H1 (cell line): Measurements from ENCODE around the gene GALNT9. TPM values are rescaled to one million over a fixed set of nuclear protein-coding genes. Genes with fewer than 3 reads are reported as not detected.

Experiments used
- CTCF ChIA-PET: fragments of 300-600 bp; sonication (Branson Sonifier 250); formaldehyde crosslinking; loops from one replicate; lab custom pipeline; 2021; ENCODE audit not compliant: partially characterized antibody; lab: Charles Lee
- POLR2A ChIA-PET: fragments of 300-600 bp; sonication (Branson Sonifier 250); formaldehyde crosslinking; loops from one replicate; lab custom pipeline; 2021; ENCODE audit warnings: inconsistent platforms; ENCODE audit not compliant: partially characterized antibody; lab: Charles Lee
- DNase-seq, 2 experiments: peaks; one replicate each; pipeline versions ENCODE4 v3.0.0 to v3.0.0-alpha.2; 2010 to 2022; ENCODE audit warnings: low spot score in 2 of 2, low read depth in 1 of 2, mixed read lengths in 1 of 2
- FAIRE-seq: peaks from 2 replicates; lab custom pipeline; 2011; peaks lifted over from hg19 to GRCh38; lab: Jason Lieb, UNC
- H2AFZ ChIP-seq: 2 replicates; pipeline ENCODE4 v1.8.1; 2012; ENCODE audit warnings: low read length, inconsistent platforms
- H2AK5ac ChIP-seq: 2 replicates; pipeline ENCODE4 v1.6.1; 2013; ENCODE audit warnings: low read depth, low read length
- H2BK120ac ChIP-seq: replicated peaks from 2 replicates; pipeline ENCODE3; 2013; ENCODE audit warnings: low read depth, low read length, inconsistent platforms
- H2BK12ac ChIP-seq: 2 replicates; pipeline ENCODE4 v1.6.1; 2013; ENCODE audit warnings: low read depth, low read length
- H2BK15ac ChIP-seq: 2 replicates; pipeline ENCODE4 v1.6.1; 2013; ENCODE audit warnings: low read length
- H2BK20ac ChIP-seq: 2 replicates; pipeline ENCODE4 v1.6.1; 2013; ENCODE audit warnings: low read length
- H2BK5ac ChIP-seq: 2 replicates; pipeline ENCODE4 v1.6.1; 2013; ENCODE audit warnings: low read depth, low read length
- H3K14ac ChIP-seq: 2 replicates; pipeline ENCODE4 v1.6.1; 2013; ENCODE audit warnings: inconsistent platforms; ENCODE audit not compliant: insufficient read length
- H3K18ac ChIP-seq: 2 replicates; pipeline ENCODE4 v1.6.1; 2013; ENCODE audit warnings: low read length; ENCODE audit errors: extremely low read depth
- H3K23ac ChIP-seq: 2 replicates; pipeline ENCODE4 v1.6.1; 2013; ENCODE audit warnings: inconsistent platforms; ENCODE audit not compliant: insufficient read length
- H3K23me2 ChIP-seq: 2 replicates; pipeline ENCODE4 v1.6.1; 2013; ENCODE audit warnings: low read depth, low read length
- H3K27ac ChIP-seq: 2 replicates; pipeline ENCODE4 v1.6.1; 2011; ENCODE audit warnings: low read depth, low read length, inconsistent platforms
- H3K27me3 ChIP-seq, 4 experiments: replicated peaks in 1 of 4; 1 replicate in 1 of 4; 2 replicates in 3 of 4; pipeline versions ENCODE4 v1.6.1 to v1.8.1; 2011 to 2013; ENCODE audit warnings: low read length in 3 of 4, mild to moderate bottlenecking in 3 of 4, inconsistent platforms in 2 of 4, mixed read lengths in 2 of 4, moderate library complexity in 1 of 4; ENCODE audit not compliant: control insufficient read depth in 3 of 4, insufficient read depth in 3 of 4; ENCODE audit errors: extremely low read depth in 1 of 4
- H3K36me3 ChIP-seq, 4 experiments: 2 replicates each; pipeline versions ENCODE4 v1.6.1 to v1.8.1; 2011 to 2013; ENCODE audit warnings: mild to moderate bottlenecking in 4 of 4, low read length in 3 of 4, moderate library complexity in 2 of 4, control low read depth in 1 of 4, inconsistent platforms in 1 of 4; ENCODE audit not compliant: insufficient read depth in 4 of 4, control insufficient read depth in 2 of 4
- H3K4ac ChIP-seq: replicated peaks from 2 replicates; pipeline ENCODE3; 2013; ENCODE audit warnings: low read length, low read depth, mixed read lengths, inconsistent platforms; ENCODE audit not compliant: insufficient read length
- H3K4me1 ChIP-seq, 4 experiments: replicated peaks in 1 of 4; 1 replicate in 1 of 4; 2 replicates in 3 of 4; pipeline versions ENCODE4 v1.6.1 to v1.8.1; 2011 to 2013; ENCODE audit warnings: low read length in 3 of 4, inconsistent platforms in 2 of 4, mixed read lengths in 1 of 4; ENCODE audit not compliant: insufficient read depth in 4 of 4, control insufficient read depth in 3 of 4
- H3K4me2 ChIP-seq, 2 experiments: 2 replicates each; pipeline versions ENCODE4 v1.6.1 to v1.8.1; 2011 to 2013; ENCODE audit warnings: low read depth in 2 of 2, low read length in 2 of 2, control low read depth in 1 of 2, inconsistent platforms in 1 of 2, mild to moderate bottlenecking in 1 of 2; ENCODE audit not compliant: insufficient read depth in 1 of 2
- H3K4me3 ChIP-seq, 4 experiments: fragments of 200-600, 300-600 bp in 1 of 4; sonication (generic), shearing (Covaris generic), sonication (Bioruptor Twin) in 1 of 4; 2 replicates each; pipeline versions ENCODE4 v1.5.1 to v1.8.1; 2011 to 2016; ENCODE audit warnings: low read length in 4 of 4, low read depth in 3 of 4, control low read depth in 2 of 4, inconsistent platforms in 2 of 4, mild to moderate bottlenecking in 2 of 4, mixed read lengths in 1 of 4, moderate library complexity in 1 of 4; ENCODE audit not compliant: insufficient read depth in 2 of 4; ENCODE audit errors: extremely low read depth in 1 of 4
- H3K56ac ChIP-seq: replicated peaks from 2 replicates; pipeline ENCODE3; 2013; ENCODE audit warnings: low read depth, mild to moderate bottlenecking, mixed read lengths, low read length, inconsistent platforms; ENCODE audit not compliant: insufficient read length
- H3K79me1 ChIP-seq: 2 replicates; pipeline ENCODE4 v1.6.1; 2013; ENCODE audit warnings: low read depth, low read length, control low read depth
- H3K79me2 ChIP-seq, 2 experiments: 2 replicates each; pipeline versions ENCODE4 v1.6.1 to v1.8.1; 2012 to 2013; ENCODE audit warnings: low read length in 2 of 2, mild to moderate bottlenecking in 2 of 2, inconsistent platforms in 1 of 2; ENCODE audit not compliant: insufficient read depth in 2 of 2, control insufficient read depth in 1 of 2
- H3K9ac ChIP-seq, 4 experiments: replicated peaks in 1 of 4; 1 replicate in 1 of 4; 2 replicates in 3 of 4; pipeline versions ENCODE4 v1.6.1 to v1.8.1; 2011 to 2013; ENCODE audit warnings: low read depth in 3 of 4, low read length in 3 of 4, control low read depth in 2 of 4, mild to moderate bottlenecking in 2 of 4, moderate library complexity in 2 of 4, inconsistent platforms in 1 of 4; ENCODE audit errors: extremely low read depth in 1 of 4
- H3K9me3 ChIP-seq, 2 experiments: 2 replicates each; pipeline versions ENCODE4 v1.6.1 to v1.8.1; 2012 to 2013; ENCODE audit warnings: mild to moderate bottlenecking in 2 of 2, moderate library complexity in 2 of 2, control low read depth in 1 of 2, inconsistent platforms in 1 of 2, low read depth in 1 of 2, low read length in 1 of 2, mixed read lengths in 1 of 2; ENCODE audit not compliant: insufficient read depth in 2 of 2
- H4K20me1 ChIP-seq, 2 experiments: replicated peaks in 1 of 2; 2 replicates each; pipeline versions ENCODE3 to v1.8.1; 2011 to 2013; ENCODE audit warnings: inconsistent platforms in 2 of 2, low read length in 2 of 2, mild to moderate bottlenecking in 1 of 2; ENCODE audit not compliant: insufficient read depth in 2 of 2, control insufficient read depth in 1 of 2
- H4K5ac ChIP-seq: 2 replicates; pipeline ENCODE4 v1.6.1; 2013; ENCODE audit warnings: low read length, low read depth, mixed read lengths, inconsistent platforms; ENCODE audit not compliant: insufficient read length
- H4K8ac ChIP-seq: 2 replicates; pipeline ENCODE4 v1.8.0; 2013; ENCODE audit warnings: mild to moderate bottlenecking, moderate library complexity, low read length, inconsistent platforms; ENCODE audit not compliant: insufficient read depth; ENCODE audit errors: extremely low read depth
- H4K91ac ChIP-seq: replicated peaks from 2 replicates; pipeline ENCODE3; 2013; ENCODE audit warnings: low read length, mixed read lengths, inconsistent platforms; ENCODE audit not compliant: insufficient read length
- ASH2L ChIP-seq: fragments of 200-600, 300-600 bp; sonication (generic); IDR thresholded peaks from one replicate; pipeline ENCODE4 v1.7.1; 2017; ENCODE audit warnings: low read length
- BCL11A ChIP-seq, 2 experiments: IDR thresholded peaks; one replicate each; pipeline ENCODE4 v1.6.1; 2011; ENCODE audit warnings: low read depth in 2 of 2, low read length in 2 of 2, mild to moderate bottlenecking in 2 of 2
- KDM4A ChIP-seq: IDR thresholded peaks from one replicate; pipeline ENCODE4 v1.7.1; 2012; ENCODE audit warnings: low read depth, mild to moderate bottlenecking, moderate library complexity, low read length, inconsistent platforms; ENCODE audit not compliant: severe bottlenecking
- SIX5 ChIP-seq: IDR thresholded peaks from 2 replicates; pipeline ENCODE4 v1.6.1; 2011; ENCODE audit warnings: mild to moderate bottlenecking, low read depth, low read length
- TEAD4 ChIP-seq: IDR thresholded peaks from 2 replicates; pipeline ENCODE4 v1.6.1; 2012; ENCODE audit warnings: low read depth, low read length, inconsistent platforms, mixed read lengths
- WGBS, 2 experiments: shearing (Covaris generic) in 1 of 2; methylation state at CpG; one replicate each; pipeline versions ENCODE4 v1.1.6 to v1.1.7; 2013 to 2015; ENCODE audit warnings: low lambda C conversion rate in 2 of 2, mixed read lengths in 2 of 2, inconsistent platforms in 1 of 2, low coverage in 1 of 2, missing lambda C conversion rate in 1 of 2; ENCODE audit not compliant: insufficient replicate concordance in 2 of 2, insufficient coverage in 1 of 2, insufficient read length in 1 of 2; ENCODE audit errors: extremely low coverage in 1 of 2, missing lambda C conversion rate in 1 of 2; 5-methylcytosine and 5-hydroxymethylcytosine counted together
- polyA plus RNA-seq, 7 experiments: library from polyadenylated mRNA; depleted of rRNA in 3 of 7; stranded (reverse) in 5 of 7; unstranded in 2 of 7; fragments of >200 nt in 5 of 7; fragments of 200-250 nt in 2 of 7; gene quantifications; 1 replicate in 5 of 7; 2 replicates in 1 of 7; 4 replicates in 1 of 7; pipeline versions ENCODE4 v1.2.1 to v1.2.3, GENCODE V29; 2011 to 2013; ENCODE audit warnings: missing spikeins in 2 of 7, mixed read lengths in 2 of 7
- total RNA-seq: library from RNA; stranded (reverse); fragmentation: NEBNext Ultra II Directional; extraction: Animal tissue kit (Norgen Biotek cat#: 25700); gene quantifications from 2 replicates; pipeline ENCODE4 v1.2.1, GENCODE V29; 2021

The GALNT9 gene
- total and polyA plus RNA-seq, 2 of the 8 experiments (the other 6 are each of a cell fraction or from before 2014, with no cell fraction given) = 2.0 to 3.6 TPM

DNA sequence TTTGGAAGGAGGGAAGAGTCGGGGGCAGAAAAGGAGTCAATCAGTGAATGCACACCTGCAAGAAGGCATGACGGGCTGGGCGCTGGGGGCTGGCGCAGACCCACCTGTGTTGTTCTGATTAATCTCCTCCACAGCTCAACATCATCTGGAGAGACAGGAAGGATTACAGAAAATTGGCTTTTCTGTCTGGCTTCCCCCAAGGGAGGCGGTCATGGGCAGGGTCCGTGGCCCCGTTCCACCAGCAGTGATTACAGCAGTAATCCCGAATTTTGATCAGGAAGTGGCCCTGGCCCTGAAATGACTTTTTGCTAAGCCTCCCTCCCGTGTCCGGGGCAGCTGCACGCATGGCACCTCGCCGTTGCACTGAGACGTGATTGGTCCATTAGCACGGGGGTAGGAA, 24.4 kb upstream of the GALNT9 start:
- peaks cover 0 to 13% (median 7%) of the 10 kb centered on the region in 4 experiments; a peak in 4 of 7 replicates for H3K4me1 ChIP-seq
- H3K18ac ChIP-seq = no peak overlapping the region
- H4K5ac ChIP-seq = no peak overlapping the region
- H2AK5ac ChIP-seq = no peak overlapping the region
- H2BK15ac ChIP-seq = no peak overlapping the region
- no peak overlapping the region for H3K4me3 ChIP-seq
- no peaks in the 10 kb centered on the region for H3K79me2 ChIP-seq
- H4K8ac ChIP-seq = no peak overlapping the region; the same call in 1 of the 2 replicates
- no peak overlapping the region for H3K4ac ChIP-seq
- no peak overlapping the region for H2BK12ac ChIP-seq
- no peak overlapping the region for H2BK5ac ChIP-seq
- WGBS, 2 experiments = 89% methylated on average over 15 of the region's 15 CpGs; no CpG with 5 or more reads in 1 of the 2 experiments
- H3K4me2 ChIP-seq = no peak overlapping the region
- ChIA-PET POLR2A (no interaction called here), CTCF (interaction anchor here (1.6 to 3.5 kb wide), 4 partner anchors 11 to 107 kb away, joined by 3 to 19 read pairs (median 8); no protein-coding TSS in a partner anchor)
- peaks cover 0 to 7% of the 10 kb centered on the region in 2 experiments for H4K20me1 ChIP-seq
- peaks cover 3 to 21% of the 10 kb centered on the region in 2 experiments; a peak in 2 of 4 replicates for H3K9me3 ChIP-seq
- H3K23me2 ChIP-seq = peaks cover 7% of the 10 kb centered on the region; the same call in 1 of the 2 replicates
- H4K91ac ChIP-seq = no peak overlapping the region
- no peaks in the 10 kb centered on the region for H3K36me3 ChIP-seq
- no peak overlapping the region for H2BK20ac ChIP-seq
- H3K14ac ChIP-seq = no peak overlapping the region
- H3K23ac ChIP-seq = no peak overlapping the region
- FAIRE-seq (no peak), DNase-seq (no peak)
- no peak overlapping the region for H3K9ac ChIP-seq
- H3K79me1 ChIP-seq = no peaks in the 10 kb centered on the region
- H3K27me3 ChIP-seq = peaks cover 0 to 31% (median 15%) of the 10 kb centered on the region in 4 experiments; a peak in 4 of 7 replicates
- no peak overlapping the region for H3K56ac ChIP-seq
- H2BK120ac ChIP-seq = no peak overlapping the region
- no peak overlapping the region for H2AFZ ChIP-seq
- no peak overlapping the region for H3K27ac ChIP-seq
- TF ChIP-seq TEAD4 (no peak), BCL11A (IDR thresholded peaks at IDR 0.05; ENCODE audit: low read depth in 2 of 2, low read length in 2 of 2) (no peak), KDM4A (no peak), ASH2L (no peak), SIX5 (no peak)
